Posterior cingulate gyrus (tissue), 11 donors: Measurements from ENCODE around the gene HMGB3.

Source experiments
- DNase-seq, 10 donors: peaks; one replicate each; pipeline versions ENCODE4 v3.0.0 to v3.0.0-alpha.2; 2020 to 2021; ENCODE audit warnings: mixed read lengths in 3 of 10
- intact Hi-C: fragments of 100-400 bp; cut with DNase I; formaldehyde crosslinking; loops from one replicate; pipeline ENCODE4 v1.15.1; 2023

HMGB3 gene

DNA sequence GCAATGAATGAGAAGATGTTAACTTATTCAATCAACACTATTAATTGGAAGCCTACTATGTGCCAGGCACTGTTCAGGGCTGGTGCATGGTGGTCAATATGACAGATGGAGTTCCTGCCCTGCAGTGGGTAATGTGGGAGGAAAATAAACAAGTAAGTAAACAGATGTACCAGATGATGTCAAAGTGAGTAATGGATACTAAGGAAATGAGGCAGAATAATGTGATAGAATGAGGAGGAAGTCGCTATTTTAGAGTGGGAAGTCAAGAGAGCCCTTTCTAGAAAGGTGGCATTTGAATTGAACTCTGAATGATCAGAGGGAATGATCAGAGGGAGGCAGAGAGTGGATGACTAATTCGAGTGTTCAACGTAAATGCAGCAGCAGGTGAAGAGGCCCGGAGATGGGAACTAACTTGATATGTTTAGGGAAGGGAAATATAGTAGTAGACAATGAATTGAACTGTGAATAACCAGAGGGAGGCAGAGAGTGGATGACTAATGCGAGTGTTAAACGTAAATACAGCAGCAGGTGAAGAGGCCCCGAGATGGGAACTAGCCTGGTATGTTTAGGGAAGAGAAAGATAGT, 48.3 kb downstream of the HMGB3 start:
- DNase-seq, result no peak
- intact Hi-C loops, result no loop called here

- no peak for DNase-seq
- intact Hi-C loops, result no loop called here
Measured at GRCh38 chrX:151039351-151039750, 56.2 kb downstream of the HMGB3 start.
